GM18517 (cell line): ENCODE measurements around the gene ANKHD1.
"Not testable (repeated sequence)": the region's sequence is repeated elsewhere in the genome, so short reads cannot be mapped to it uniquely, and the experiment has no call there.

Experiments used
- ATAC-seq: cut with Tn5 transposase; IDR thresholded peaks from one replicate; pipeline ENCODE4 v1.9.1; 2021; ENCODE audit warnings: mild to moderate bottlenecking, moderate library complexity; ENCODE audit not compliant: unreplicated experiment

ANKHD1 gene

DNA sequence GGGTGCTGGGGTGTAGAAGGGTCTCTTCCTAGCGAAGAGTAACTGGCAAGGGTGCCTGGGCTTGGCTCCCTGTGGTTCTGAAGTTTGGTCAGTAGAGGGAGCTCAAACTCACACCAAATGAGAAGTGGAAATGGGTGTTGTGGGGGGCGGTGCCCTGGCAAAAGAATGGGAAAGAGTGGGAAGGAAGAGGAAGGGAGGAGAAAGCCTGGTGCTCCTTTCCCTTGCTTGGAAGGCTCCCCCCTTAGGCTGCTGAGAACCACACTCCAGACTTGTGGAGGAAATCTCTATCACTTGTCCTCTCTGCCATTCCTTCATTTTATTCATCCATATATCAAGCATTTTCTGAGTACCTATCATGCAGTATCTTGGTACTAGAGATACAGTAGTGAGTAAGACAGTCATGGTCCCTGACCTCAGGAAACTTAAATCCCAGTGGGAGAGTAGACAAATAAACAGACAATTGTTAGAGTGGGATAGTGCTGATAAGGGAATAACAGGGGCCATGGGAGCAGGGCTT is 28.6 kb upstream of the ANKHD1 start:
- ATAC-seq = no peak

DNA sequence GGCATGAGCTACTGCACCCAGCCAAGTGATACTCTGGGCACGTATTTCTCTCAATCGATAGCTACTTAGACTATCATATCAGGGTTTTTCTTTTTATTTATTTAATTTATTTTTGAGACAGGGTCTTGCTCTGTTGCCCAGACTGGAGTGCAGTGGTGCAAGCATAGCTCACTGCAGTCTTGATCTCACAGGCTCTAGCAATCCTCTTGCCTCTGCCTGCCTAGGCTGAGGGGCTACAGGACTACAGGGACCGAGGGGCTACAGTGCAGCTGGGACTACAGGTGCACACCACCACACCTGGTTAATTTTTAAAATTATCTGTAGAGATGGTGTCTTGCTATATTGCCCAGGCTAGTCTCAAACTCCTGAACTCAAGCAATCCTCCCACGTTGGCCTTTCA is 20.3 kb upstream of the ANKHD1 start:
- ATAC-seq = no peak

DNA sequence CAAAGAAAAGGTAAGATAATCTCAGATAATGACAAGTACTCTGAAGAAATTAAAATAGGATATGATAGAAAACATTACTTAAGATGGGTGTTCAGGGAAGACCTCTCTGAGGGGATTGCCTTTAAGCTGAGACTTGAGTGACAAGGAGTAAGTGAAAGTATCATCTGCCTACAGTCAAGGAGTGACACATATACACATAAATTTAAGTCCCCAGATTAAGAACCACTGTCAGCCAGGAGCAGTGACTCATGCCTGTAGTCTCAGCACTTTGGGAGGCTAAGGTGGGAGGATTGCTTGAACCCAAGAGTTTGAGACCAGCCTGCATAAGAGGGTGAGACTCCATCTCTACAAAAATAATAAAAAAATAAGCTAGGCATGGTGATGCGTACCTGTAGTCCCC is 19.7 kb upstream of the ANKHD1 start:
- ATAC-seq = no peak

DNA sequence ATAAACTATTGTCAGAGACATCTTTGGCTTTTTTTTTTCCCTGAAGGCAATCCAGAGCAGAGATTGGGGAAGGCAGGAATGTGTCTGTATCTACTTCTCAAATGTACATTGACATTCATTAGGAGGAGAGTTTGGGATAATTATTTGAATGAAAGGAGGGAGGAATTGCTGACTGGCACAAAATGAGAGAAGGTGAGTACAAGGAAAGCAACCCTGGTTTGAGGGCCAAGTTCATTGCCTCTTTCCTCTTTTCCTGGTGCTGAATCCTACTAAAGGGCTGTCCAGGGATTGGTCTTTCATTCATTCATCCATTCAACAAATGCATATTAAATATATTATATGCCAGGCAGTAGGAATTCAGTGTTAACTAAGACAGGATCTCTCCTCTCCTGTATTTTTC is 18.8 kb upstream of the ANKHD1 start:
- ATAC-seq = no peak

DNA sequence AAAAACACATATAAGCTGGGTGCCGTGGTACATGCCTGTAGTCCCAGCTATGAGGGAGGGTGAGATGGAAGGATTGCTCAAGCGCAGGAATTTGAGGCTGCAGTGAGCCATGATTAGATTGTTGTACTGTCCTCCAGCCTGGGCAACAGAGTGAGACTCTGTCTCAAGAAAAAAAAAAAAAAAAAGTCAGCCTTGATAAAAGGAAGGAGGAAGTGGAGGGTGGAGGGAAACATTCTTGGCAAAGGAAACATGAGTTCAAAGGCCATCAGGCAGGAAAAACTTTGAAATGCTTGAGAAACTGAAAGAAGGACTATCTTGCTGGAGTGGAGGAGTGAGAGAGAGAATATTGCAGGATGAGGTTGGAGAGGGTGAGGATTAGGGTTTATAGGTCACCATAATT is 18.3 kb upstream of the ANKHD1 start:
- ATAC-seq = no peak

DNA sequence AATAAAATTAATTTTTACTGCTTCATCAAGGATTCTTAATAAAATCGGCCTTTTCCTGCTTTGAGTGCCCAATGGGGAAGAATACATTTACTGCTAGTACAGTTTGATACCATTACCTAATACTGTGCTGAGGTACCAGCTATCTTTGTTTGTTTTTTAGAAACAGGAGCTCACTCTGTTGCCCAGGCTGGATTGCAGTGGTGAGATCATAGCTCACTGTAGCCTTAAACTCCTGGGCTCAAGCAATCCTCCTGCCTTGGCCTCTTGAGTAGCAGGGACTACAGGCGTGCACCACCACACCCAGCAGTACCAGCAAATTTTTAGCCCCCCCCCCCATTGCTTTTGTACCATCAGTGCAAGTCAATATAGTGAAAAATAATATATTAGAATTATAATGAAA is 13.6 kb upstream of the ANKHD1 start:
- no peak for ATAC-seq

DNA sequence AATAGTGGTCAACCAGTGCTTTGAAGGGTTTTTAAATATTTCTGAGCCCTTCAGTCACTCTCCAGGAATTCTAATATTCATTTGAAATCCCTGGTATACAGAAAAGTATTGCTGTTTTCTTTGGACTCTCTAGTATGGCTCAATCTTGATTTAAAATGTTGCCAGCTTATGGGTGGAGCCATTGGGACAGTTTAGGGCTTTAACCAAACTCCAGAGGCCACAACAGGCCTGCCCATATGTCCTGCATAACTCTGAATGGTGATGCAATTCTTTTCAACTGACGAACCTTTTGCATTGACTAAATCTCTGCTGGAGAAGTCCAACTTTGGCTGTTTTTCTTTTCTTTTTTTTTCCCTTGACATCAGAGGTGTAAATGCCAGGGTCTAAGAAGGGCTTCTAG is 10.3 kb upstream of the ANKHD1 start:
- ATAC-seq = no peak

DNA sequence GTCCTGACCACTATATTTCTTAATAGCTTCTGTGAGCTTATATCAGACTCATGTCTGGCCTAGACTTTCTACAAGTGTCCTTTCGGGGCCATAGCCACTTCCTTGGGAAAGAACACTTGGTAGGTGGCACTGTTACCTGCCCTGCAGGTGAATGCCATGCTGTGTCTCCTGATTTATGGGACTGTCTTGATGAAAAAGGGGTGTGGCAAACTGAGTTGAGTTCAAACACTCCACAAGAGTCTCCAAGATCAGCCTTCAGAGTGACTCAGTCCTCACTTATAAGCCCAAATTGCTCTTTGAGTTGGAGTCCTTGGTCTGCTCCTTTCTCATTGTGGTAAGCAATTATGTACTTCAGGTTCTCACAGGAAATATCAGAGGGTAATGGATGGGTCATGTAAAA is 9.9 kb upstream of the ANKHD1 start:
- no peak for ATAC-seq

DNA sequence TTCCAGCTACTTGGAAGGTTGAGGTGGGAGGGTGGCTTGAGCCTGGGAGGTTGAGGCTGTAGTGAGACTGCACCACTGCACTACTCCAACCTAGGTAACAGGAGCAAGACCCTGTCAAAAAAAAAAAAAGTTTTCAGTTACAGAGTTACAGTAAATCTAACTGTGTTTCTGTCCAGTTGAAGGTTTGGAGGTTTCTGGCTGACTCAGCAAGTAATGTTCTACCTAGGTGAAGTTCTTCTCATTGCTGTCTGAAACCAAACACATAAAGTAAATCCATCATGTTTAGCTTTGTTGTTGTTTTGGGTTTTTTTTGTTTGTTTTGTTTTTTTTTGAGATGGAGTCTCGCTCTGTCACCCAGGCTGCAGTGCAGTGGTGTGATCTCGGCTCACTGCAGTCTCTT is 7.9 kb upstream of the ANKHD1 start:
- ATAC-seq = no peak

DNA sequence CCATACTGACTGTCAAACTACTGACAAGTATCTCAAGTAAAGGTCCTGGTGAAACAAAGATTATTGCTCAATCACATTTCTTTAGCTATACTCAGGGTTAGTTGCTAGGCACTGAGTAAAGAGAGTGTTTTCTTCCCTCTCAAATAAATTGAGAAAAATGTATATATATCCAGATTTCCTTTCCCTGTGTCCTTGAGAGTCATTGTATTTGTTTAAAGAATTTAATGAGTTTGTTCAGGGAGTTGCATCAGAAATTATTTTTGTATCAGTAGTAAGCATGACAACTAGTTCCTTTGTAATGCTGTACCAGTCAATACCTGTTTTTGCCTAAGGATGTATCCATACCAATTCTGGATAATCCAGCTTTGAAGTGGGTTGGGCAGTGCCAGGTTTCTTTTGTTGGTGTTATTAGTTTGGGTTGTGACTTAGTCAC is 3.2 kb upstream of the ANKHD1 start:
- ATAC-seq = no peak

DNA sequence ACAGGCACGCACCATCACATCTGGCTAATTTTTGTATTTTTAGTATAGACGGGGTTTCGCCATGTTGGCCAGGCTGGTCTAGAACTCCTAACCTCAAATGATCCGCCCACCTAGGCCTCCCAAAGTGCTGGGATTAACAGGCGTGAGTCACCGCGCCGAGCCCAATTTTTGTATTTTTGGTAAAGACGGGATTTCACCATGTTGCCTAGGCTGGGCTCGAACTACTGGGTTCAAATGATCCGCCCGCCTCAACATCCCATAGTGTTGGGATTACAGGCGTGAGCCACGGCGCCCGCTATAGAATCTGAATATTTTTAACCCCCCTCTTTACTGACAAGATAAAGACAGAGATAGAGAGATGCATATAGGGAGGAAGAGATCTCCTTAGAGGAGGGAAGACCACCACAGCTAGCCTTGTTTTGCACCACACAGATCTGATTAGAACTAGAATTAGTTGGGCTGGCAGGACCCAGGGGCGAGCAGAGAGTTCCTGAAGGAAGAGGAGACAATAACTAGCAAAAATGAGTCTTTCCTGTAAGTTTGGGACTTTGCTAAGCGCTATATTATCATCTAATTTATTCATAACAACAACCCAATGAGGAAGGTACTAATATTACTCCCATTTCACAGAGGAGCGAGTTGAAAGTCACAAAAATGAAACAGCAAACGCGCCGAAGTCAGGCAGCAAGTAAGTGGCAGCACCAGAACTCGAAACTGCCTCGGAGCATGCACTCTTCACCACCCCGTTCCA is 1.5 kb upstream of the ANKHD1 start:
- ATAC-seq = no peak

DNA sequence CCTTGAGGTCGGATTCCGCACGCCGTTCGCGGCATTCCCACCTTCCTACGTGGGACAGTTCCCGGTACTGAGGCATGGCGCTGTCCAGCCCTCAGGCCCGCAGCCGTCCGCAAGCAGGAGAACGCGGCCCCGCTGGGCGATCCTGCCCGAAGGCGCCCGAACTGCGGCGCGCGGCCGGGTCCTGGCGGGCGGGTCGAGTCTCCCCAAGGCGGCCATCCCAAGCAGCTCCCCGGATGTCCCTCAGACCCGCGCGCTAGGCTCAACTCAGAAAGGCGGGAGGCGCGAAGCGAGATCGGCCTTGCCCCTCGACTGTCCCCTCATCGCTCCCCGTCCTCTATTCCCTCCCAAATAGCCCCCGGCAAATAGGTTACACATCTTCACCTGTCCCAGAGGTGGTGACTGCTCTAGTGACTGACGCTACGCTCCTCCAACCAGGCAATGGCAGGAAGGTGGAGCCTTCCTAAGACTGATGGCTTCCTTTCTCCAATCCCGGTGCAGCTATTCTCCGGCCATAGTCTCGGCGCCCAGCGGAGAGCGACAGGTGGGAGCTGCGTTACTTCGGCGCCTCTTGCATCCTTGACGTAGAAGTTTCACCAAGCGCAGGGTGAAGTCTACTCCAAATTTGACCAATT is 787 bp upstream of the ANKHD1 start:
- ATAC-seq = peak; percentile 72

DNA sequence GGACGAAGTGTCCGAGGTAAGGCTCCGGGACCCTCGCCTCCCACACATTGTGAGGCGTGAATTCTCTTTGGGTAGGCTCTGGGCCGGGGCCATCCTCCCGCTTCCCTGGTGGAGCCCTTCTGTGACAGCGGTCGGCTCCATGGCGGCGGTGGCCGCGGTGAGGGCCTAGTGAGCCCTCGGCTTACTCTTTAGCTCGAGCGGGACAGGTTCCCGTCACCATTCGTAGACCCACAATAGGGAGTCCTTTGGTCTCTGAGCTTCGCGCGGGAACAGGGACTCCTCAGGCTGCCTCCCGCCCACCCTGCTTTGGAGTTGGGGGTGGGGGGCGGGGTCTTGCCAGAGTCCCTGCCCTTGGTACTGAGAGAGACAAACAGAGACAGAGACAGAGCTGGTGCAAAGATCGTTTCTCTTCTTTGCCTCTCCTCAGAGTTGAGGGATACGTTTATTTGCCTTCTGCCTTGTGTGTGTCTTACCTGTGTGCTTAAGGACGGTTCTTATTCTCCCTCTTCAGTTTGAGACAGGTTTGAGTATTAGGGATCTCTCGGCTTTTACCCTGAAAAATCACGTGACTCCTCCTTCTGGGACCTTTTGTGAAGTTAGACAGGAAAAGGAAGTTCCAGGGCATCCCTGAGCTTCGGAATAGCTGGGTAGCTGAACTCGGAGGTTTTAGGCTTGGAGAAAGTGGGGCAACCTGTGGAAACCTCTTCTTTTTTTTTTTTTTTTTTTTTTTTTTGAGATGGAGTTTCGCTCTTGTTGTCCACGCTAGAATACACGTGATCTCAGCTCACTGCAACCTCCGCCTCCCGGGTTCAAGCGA is 833 bp downstream of the ANKHD1 start:
- peak; percentile 0 for ATAC-seq

DNA sequence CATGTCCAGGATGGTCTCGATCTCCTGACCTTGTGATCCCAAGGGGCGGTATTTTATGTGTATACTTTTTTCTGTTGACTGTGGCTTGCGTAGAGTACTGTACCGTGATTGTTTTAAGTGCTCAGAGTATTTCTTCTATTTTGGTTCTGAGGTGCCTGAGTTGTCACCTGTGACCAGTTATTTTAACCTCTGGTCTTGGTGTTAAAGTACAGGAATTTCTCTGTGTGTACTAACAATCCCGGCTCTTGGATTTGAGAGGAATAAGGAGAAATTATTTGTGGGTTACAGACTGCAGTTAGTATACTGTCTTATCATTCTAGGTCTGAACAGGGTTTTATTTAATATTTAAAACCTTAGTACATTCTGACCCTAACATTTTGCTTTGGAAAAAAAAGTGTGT is 2.0 kb downstream of the ANKHD1 start:
- ATAC-seq = no peak

DNA sequence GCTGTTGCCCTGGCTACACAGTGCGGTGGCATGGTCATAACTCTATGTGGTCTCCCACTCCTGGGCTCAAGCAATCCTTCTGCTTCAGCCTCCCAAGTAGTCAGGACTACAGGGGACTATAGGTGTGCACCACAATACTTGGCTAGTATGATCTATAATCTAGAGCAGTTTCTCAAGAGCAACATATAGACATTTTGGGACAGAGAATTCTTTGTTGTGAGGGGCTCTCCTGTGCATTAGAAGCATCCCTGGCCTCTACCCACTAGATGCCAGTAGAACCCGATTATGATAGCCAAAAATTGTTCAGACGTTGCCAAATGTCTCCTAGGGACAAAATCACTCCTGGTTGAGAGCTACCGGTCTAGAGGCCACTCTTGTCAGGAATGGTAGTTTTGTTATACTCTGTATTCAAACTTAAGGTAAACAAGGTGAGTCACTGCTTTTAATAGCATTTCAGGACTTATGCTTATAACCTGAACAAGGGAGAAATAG is 7.2 kb downstream of the ANKHD1 start:
- no peak for ATAC-seq

DNA sequence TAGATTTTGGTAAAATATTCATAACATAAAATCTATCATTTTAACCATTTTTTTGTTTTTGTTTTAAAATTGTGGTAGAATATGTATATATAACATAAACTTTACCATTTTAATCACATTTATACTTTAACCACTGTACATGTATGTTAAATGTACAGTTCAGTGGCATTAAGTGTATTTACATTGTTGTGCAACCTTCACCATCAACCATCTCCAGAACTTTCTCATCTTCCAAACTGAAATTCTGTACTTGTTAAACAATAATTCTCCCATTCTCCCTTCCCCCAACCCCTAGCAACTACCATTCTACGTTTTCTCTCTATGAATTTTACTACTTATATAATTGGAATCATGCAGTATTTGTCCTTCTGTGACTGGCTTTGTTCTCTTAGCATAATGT is 11.6 kb downstream of the ANKHD1 start:
- no peak for ATAC-seq

DNA sequence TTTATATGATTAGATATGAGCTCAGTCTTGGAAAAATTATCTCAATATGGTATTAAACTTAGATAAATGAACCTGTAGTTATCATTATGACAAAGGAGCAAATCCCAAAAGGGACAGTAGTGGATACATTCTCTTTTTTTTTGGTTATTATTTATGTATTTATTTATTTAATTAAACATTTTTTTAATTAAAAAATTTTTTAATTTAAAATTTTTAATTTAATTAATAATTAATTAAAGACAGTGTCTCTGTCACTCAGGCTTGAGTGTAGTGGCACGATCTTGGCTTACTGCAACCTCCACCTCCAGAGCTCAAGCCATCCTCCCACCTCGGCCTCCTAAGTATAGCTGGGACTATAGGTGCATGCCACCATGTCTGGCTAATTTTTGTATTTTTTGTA is 15.6 kb downstream of the ANKHD1 start:
- ATAC-seq = no peak

DNA sequence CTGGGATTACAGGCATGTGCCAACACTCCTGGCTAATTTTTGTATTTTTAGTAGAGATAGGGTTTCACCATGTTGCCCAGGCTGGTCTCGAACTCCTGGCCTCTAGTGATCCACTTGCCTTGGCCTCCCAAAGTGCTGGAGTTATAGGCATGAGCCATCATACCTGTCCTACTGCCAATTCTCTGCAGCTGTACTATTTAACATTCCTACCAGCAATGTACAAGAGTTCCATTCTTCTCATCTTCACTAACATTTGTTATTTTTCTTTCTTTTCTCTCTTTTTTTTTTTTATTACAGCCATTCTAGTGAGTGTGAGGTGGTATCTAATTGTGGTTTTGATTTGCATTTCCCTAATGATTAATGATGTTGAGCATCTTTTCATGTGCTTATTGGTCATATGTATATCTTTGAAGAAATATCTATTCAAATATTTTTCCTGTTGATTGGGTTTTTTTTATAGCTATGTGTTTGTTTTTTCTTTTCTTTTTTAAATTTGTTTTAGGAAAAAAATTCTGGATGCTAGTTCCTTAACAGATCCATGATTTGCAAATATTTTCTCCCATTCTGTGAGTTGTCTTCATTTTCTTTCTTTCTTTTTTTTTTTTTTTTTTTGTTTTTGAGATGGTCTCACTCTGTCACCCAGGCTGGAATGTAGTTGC is 17.4 kb downstream of the ANKHD1 start:
- no peak for ATAC-seq

DNA sequence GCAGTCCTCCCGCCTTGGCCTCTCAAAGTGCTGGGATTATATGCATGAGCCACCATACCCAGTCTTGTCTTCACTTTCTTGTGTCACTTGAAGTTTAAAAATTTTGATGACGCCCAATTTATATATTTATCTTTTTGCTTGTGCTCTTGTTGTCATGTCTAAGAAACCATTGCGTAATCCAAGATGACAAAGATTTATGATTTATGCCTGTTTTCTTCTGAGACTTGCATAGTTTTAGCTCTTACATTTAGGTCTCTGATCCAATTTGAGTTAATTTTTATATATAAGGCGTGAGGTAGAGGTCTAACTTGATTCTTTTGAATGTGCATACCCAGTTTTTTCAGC is 18.6 kb downstream of the ANKHD1 start:
- no peak for ATAC-seq

DNA sequence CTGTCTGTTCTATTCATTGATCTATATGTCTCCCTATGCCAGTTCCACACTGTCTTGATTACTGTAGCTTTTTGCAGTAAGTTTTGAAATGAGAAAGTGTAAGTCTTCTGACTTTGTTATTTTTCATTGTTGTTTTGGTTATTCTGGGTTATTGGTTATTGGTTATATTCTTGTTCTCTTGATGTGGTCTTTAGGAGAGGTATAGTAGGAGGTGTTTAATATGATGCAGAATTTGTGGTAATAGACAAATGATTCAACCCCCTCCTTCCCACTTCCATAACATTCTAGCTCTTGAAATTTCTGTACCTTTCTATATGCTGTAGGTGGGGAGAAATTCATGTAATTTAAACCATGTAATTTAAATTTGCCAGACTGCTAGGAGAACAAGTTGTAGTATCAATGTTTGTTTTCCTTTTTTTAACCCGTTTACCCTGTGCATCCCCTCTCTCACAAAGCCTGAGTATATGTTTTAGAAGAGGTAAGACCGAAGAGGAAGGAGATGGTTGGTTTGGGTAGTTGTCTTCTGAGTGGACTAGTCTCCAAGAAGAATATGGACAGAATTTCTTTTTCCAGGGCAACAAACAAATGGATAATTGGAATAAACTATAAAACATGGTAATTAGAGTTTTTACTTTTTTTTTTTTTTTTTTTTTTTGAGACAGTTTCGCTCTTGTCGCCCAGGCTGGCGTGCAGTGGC is 19.2 kb downstream of the ANKHD1 start:
- no peak for ATAC-seq

DNA sequence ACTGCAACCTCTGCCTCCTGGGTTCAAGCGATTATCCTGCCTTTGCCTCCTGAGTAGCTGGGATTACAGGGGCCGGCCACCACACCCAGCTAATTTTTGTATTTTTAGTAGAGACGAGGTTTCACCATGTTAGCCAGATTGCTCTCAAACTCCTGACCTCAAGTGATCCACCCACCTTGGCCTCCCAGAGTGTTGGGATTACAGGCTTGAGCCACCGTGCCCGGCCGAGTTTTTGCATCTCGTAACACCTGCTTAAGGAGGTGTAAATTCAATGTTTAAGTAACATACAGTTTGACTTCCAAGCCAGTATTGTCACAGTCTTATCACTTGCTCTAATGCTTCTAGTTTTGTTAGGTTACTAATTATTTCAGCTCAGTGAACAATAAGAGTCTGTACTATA is 19.7 kb downstream of the ANKHD1 start:
- not testable (repeated sequence) for ATAC-seq
